Measurements from ENCODE around the gene SPRED3.
A peak's percentile ranks its signal among the peaks of the same experiment; 100 is the strongest.

SPRED3 gene

DNA sequence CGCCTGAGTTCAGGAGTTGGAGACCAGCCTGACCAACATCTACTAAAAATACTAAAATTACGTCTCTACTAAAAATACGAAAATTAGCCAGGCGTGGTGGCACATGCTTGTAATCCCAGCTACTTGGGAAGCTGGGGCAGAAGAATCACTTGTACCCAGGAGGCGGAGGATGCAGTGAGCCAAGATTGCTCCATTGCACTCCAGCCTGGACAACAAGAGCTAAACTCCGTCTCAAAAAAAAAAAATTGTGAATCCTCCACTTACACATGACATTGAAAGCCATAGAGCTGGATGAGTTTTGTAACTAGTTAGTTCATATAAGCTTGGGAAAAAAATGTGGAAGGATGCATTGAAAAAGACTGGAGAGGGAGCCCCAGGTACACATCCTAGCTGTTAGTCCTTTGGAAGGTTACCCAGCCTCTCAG is 14.6 kb upstream of the SPRED3 start:
- no peak for DNase-seq (ENCODE audit: low read depth in 2 of 2)

DNA sequence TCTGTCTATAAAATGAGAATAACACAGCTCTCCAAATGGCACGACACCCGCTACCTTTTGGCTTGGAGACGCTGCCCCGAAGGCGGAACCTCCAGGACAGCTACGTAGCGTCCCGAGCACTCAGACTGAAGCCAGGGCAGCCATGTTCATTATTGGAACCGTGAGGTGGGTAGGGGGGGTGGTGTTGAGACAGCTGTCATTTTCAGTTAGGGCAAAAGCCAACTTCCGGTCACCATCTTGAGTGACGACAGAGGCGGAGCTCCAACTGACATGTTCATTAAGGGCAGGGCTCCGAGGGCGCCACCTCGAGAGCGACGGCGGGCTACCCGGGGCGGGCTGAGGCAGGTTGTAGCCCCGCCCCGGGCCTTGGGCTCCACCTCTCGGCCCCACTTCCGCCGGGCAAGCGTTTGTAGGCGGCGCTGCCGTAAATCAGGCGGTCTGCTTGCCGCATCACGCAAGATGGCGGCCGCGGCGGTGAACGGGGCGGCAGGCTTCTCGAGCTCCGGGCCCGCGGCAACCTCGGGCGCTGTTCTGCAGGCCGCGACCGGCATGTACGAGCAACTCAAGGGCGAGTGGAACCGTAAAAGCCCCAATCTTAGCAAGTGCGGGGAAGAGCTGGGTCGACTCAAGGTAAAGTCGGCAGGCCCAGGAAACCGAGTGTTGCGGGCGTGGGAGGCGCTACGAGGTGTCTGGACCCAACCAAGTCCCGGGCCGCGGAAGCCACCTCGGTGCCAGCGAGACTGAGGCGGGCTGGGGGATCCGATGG is 14.0 kb upstream of the SPRED3 start, which contains the start of gene PSMD8:
PSMD8 (plus strand) TSS at position 240 of the 766 bp plus-strand sequence; CDS start at position 271, 31 bp downstream.
- peak; percentile 96 for DNase-seq (ENCODE audit: low read depth in 2 of 2)

DNA sequence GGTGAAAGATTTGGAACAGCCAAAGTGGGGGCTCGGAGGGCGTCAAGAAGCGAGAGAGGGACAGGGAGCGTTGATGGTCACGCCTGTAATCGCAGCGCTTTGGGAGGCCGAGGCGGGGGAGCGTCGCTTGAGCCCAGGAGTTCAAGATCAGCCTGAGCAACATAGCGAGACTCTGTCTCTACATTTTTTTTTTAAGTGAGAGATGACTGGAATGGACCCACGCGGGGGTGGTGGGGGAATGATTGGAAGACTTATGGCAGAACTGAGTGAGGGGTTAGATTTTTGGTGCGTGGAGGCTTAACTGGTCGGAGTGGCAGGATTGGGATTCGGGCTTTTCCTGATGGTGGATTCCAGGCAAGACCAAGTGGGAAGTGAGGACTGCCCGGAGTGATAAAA is 13.4 kb upstream of the SPRED3 start:
- DNase-seq (ENCODE audit: low read depth in 2 of 2): no peak

DNA sequence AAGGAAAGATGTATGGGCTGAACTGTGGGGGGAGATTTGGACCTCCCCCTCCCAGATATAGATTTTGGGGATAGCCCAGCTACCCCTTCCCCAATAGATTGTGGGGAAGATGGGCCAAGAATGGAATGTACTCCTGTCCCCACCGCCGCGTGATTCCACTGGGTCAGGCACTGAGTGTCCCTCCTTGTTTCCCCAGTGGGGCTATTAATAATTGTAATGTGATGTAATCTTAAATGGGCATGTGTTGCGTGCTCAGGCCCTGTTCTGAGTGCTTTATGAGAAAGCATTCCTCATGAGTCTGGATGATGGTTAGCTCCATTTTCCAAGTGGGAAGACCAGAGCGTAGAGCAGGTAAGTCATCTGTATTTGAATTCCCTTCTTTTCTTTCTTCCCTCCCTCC is 12.7 kb upstream of the SPRED3 start:
- DNase-seq (ENCODE audit: low read depth in 2 of 2): no peak

DNA sequence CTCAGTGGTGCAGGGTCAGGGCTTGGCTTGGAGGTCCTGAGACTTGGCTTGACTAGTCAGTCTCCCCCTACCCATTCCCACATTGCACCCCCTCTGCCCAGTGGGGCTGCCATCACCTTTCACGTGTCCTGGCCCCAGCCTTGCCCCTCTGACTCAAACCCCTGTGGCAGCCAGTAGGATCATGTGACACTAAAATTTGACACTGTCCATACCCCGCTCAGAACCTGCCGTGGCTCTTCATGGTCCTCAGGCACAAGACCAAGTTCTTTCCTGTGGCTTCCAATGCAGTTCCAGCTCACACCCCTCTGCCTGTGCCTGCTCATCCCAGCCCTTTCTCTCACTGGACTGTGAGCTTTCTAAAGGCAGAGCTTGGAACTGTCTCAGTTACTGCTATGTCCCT is 11.9 kb upstream of the SPRED3 start:
- DNase-seq (ENCODE audit: low read depth in 2 of 2): no peak

DNA sequence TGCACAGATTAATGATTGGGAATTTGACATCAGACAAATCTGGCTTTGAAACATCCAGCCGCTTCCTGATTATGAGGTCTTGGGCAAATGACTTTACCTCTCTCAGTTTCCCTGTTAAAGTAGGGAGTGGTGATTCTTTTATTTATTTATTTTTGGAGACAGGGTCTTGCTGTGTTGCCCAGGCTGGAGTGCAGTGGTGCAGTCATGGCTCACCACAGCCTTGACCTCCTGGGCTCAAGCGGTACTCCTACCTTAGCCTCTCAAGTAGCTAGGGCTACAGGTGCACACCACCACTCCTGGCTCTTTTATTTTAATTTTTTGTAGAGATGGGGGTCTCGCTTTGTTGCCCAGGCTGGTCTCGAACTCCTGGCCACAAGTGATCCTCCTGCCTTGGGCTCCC is 11.4 kb upstream of the SPRED3 start:
- no peak for DNase-seq (ENCODE audit: low read depth in 2 of 2)

DNA sequence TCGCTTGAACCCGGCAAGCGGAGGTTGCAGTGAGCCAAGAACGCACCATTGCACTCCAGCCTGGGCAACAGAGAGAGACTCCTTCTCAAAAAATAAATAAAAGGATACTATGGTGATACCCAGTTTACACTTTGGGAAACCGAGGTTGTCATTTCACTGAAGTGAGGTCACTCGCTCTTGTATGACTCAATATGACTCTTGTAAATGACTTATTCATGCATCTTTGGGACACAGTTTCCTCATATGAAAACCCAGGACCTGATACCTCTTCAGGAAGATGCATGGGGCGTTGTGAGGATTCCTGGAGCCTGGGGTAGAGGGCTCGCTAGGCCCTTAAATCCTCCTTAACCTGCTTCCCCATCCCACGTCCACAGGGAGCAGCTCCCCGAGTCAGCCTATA is 9.6 kb upstream of the SPRED3 start:
- no peak for DNase-seq (ENCODE audit: low read depth in 2 of 2)

DNA sequence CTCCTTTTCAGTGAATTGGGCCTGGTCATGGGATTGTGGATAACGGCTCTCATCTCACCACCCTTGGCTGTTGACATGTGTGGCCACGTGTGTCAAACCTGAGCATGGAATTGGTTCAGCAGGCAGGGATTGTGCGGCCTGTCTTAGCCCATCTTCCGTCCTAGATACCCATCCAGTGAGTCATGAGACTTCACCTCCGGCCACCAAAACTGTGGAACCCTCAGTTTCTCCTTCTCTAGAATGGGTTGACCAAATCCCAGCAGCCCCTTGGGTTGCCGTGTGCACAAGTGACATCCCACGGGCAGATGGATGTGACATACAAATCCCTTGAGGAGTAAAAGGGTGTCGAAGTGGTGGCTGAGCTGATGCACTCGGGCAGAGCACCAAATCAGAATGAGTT is 7.4 kb upstream of the SPRED3 start:
- DNase-seq (ENCODE audit: low read depth in 2 of 2): no peak

DNA sequence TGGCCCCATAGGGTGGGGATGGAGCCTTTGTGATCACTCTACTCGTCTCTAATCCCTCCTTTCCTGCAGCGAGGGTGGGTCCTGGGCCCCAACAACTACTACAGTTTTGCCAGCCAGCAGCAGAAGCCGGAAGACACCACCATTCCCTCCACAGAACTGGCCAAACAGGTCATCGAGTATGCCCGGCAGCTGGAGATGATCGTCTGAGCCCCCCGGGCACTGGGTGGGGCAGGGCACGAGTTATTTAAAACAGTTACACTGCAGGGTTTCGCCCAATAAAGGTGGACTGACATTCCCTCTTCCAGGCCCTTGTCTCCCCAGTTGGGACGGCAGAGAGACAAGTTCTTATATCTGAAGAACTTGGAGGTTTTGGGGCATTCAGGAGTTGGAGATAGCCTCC is 5.3 kb upstream of the SPRED3 start:
- no peak for DNase-seq (ENCODE audit: low read depth in 2 of 2)

DNA sequence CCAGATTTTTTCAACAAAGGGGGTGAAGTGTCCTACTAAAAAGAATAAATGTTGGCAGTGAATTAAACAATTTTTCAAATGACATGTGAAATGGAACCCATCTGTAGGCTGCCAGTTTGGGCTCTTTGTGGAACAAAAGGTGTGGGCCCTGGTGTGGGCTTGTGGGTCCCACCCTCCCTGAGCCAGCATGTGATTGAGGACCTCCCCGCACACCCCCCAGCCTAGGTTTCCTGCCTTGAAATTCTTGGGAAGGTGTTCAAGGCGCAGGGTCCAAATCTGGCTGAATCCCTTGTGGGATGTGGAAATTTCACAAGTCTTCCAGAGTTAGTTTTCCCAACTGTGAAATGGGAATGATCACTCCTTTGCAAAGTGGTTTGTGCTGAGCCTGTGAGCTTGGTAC is 4.8 kb upstream of the SPRED3 start:
- no peak for DNase-seq (ENCODE audit: low read depth in 2 of 2)

DNA sequence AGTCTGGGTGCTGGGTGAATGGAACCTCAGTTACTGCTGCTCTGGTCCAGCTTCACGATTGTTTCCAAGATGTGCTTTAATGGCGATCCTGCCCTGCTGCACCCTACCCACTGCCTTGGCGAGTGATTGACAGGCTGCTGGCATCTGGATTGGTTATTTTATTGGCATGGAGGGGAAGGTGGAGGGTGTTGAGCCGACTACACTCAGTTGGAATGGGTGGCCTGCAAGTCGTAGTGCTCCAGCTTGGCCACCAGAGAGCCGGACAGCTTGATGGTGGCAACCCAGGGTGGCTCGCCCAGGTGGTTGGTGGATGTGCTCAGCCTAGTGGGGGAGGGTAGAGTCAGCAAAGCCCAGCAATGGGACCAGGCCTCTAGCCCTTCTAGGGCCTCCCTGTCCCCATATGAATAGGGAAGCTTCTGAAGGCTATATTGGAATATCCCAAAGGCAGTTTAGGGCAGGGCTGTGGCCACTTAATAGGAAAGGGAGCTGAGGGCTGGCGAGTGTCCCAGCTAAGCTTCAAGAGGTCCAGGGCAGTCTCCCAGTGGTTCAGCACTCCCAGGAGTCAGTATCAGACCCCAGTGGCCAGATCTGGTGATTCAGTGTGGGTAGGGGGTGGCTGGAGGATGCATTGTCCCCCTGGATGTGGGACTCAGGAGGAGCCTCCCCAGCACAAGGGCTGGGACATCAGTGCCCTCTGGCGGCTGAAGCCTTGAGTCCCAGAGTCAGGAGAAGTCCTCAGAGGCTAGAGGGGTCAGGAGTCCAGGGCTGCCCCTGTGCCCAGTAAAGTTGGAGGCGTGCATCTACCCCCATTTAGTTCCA is 4.1 kb upstream of the SPRED3 start:
- no peak for DNase-seq (ENCODE audit: low read depth in 2 of 2)

DNA sequence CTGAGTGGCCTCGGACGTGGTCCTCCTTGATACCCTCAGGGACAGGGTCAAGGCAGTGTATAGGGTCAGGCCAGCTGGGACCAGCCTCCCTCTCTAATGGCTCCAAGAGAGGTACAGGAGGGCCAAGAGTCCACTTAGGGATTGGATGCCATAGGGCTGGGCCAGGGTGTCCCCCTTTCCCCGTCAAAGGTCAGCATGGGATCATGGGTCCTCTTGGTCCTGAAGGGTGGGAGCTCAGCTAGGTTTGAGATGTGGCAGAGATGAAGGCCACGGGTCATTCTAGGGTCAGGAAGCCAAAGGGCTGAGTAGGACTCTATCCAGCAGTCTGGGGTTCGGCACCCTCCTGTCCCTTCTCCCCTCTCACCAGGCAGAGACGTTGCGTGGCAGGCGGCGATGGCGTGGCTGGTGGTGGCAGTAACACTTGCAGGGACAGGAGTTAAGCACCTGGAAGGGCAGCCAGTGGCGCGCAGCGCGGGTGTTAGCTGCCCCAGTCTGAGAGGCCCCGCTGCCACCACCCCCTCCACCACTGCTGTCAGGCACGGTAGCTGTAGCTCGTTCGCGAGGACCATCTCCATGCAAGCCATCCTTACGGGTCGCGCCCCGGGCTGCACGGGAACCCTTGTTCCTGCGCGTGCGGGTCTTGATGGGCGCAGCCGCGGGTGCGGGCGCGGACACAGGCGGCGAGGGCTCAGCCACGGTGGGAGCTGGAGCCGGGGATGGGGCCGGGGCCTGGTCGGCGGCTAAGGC is 3.3 kb upstream of the SPRED3 start:
- no peak for DNase-seq (ENCODE audit: low read depth in 2 of 2)

DNA sequence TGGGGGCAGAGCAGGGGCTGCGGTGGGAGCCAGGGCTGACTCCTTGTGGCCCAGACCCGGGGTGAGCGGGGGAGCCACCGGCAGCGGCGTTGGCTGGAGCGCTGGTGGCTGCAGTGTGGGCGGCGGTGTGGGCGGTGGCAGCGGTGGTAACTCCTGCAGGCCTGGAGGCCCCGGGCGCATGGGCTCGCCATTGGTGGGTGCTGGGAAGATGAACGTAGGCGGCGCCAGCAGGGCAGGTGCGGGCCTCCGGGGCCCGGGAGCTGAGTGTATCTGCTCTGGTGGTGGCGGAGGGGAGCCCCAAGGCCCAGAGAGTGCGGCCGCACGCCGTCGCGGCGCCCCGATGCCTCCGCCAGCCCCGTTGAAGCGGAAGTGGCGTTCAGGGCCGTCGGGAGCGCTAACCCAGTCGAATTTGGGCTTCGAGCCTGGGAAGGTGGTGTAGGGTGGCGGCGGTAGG is 2.7 kb upstream of the SPRED3 start:
- no peak for DNase-seq (ENCODE audit: low read depth in 2 of 2)

DNA sequence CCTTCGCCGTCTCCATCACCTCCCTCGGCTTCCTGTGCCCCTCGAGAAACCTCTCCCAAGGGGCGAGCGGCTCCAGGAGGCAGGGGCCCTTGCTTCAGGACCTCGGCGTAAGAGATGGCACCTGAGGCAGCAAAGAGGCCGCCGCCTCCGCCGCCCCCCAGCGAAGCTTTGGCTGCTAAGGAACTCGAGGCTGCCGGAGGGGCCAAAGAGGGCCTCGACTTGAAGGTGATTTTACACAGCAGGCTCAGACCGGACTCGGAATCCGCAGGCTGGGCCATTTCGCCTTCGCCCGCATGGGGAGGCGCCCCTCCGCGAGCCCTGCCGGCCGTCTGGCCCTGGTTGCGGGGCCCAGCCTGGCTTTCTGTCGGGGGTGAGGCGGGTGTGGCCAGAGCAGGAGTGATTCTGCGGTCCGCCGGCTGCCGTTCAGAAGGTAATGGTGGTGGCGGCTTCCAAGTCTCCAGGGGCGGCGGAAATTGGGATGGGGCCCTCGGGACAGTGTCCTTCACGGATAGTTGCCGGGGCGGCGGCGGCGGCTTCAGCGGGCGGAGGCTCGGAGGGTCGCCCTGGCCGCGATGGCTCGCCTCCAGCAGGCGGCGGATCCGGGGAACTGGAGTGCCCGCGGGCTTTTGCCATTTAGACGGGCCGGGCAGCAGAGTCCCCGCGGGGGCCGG is 2.1 kb upstream of the SPRED3 start:
- DNase-seq (ENCODE audit: low read depth in 2 of 2): no peak

DNA sequence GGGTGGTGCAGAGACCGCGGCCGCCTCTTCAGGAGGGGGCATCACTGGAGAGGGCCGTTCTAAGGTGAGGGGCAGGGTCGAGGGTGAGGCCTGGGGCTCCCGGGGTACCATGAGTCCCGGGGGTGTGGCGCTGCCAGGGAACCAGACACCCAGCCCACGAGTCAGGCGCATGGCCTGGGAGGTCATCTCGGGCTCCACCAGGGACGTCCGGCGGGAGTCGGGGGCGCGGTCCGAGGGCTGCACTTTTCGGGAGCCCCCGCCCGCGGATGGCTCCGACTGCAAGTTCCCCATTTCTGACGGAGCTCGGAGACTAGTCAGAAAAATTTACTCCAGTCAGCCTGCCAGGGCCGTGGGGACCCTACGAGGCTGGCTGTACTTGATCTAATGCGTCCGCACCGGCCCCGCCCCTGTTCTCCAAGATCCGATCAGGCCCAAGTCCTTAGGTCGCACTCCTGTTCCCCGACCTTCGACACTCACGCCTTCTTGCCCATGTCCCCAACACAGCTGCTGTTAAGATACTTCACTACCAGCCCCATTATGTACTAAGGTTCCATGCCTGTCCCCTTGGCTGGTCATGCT is 1.4 kb upstream of the SPRED3 start:
- no peak for DNase-seq (ENCODE audit: low read depth in 2 of 2)

DNA sequence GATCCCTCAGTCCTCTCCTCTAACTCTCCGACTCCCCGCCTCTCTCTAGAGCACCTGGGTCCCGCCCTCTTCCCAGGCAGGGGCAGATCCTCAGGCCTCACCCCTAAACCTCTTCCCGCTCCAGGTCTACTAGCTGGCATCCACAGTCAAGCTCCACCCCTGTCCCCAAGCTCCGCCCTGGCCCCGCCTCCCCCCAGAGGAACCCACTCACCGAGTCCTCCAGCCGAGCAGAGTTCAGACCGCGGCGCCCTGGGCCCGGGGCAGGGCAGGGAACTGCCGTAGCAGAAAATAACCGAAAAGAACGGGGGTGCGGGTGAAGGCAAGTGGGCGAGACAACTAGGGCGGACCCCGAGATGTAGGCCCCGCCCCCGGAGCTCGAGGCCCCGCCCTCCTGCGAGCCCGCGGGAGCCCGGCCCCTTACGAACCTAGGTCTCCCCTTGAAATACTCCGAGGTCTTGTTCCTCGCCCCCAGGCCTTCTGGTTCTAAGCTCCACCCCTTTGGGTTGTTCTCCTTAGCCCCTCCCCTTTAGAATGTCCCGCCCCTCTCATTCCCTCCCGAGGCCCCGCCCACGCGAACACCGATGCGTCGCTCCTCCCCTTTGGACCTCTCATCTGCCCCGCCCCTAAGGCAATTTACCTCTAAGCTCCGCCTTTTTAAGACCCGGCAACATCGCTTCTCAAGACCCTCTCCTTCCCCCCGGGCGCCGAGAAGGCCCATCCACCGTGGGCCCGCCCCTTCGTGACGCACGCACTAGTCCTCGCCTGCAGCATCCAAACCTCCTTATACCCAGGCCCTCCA is 748 bp upstream of the SPRED3 start, which contains the start of gene GGN:
GGN (minus strand) TSS at position 485 of the 799 bp plus-strand sequence. CDS start 773 bp downstream, outside the sequence.
- peak; percentile 60 to 78 for DNase-seq (ENCODE audit: low read depth in 2 of 2)

DNA sequence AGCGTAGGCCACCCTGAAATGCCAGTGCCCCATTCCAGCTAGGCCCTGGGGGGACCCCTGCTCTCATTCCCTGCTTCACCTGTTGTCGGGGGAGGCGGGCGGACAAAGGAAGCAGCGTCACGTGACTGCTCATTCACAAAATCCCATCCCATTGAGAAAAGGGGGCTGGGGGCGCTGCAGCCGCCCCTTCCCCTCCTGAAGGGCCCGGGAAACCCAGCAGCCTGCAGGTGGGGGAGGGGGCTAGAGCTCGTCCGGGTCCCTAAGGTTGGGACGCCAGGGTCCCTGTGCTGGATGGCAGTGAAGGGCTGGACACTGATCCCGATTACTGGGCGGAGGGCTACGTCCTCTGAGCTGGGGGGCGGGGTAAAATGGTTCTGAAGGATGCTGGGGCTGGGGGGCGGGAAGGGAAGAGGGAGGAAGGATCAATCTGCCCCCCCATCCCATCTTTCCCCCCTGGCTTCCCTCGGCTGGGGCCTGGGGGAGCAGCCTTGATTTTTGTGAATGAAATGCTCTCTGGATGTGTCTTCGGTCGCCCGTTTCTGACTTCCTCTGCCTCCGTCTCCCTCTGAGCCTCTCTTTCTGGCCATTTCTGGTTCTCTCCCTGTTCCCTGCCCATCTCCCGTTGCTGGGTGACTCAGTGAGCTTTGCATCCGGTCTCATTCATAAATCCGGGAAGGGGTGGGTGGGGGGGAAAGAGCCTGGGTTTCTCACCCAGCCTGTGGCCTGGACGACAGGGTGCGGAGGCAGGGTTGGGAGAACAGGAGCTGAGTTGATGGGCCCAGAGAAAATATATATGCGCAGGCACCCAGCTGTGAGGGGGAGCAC is 816 bp downstream of the SPRED3 start:
- DNase-seq (ENCODE audit: low read depth in 2 of 2): no peak

DNA sequence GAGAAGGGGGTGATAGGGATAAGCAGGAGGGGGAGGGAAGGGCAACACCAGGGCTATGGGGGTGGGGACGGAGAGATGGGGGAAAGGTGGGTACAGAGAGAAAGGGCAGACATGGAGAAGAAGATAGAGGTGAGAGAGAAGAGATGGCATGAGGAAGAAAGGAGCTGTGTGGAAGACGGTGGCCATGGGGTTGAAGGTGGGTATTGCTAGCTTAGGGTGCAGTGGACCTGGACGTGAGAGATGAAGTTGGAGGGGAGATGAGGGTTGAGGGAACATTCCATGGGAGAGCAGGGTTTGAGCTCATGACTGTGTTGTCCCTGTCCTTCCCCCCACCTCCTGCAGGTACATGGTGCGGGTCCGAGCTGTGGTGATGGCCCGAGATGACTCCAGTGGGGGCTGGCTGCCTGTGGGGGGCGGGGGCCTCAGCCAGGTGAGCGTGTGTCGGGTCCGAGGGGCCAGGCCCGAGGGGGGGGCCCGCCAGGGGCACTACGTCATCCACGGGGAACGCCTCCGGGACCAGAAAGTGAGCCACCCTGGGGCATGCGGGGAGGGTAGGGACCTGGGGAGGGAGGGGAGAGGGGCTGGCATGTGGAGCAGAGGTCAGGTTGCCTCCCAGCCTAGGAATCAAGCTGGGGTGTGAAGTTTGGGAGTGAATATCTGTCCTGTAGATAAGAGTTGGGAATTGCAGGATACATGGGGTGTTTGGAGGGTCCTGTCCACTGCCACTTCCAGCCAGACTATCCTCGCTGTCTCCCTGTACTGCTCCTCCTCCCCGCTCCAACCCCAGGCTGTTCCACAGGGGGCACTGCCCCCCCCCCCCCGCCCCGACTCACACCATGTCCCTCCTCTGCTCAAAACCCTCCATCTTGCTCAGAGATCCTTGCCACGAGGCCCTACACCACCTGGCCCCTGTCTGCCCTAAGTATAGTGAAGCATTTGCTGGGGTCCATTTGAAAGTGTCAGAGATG is 1.7 kb downstream of the SPRED3 start:
- DNase-seq (ENCODE audit: low read depth in 2 of 2): no peak

Data from stimulated activated CD8-positive, alpha-beta memory T cell treated with anti-CD3 and anti-CD28 coated beads, Interleukin-2, amount 100 ng/mL, for 48 hours (primary cell).